ENCODE results near the gene BLACAT1. TPM values are rescaled to one million over a fixed set of nuclear protein-coding genes. Genes with fewer than 3 reads are reported as not detected.

BLACAT1 gene
- total and polyA plus RNA-seq, 12 donors, result 0.03 to 0.08 (median 0.06) TPM; not detected in 8

DNA sequence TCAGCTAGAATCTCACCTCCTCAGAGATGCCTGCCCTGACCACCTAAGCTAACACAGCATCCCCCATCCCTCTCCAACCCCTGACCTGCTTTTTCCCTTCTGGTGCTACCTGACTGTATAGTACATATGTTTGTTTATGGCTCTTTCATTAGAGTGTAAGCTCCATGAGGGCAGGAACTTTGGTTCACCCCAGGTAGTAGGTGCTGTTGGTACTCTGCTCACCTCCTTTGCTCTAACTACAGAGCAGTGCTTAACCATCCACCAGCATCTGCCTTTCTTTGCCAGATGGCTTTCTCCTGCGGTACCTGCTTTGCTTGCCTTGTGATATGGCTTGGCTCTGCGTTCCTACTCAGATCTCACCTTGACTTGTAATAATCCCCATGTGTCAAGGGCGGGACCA, 18.7 kb upstream of the BLACAT1 start:
- Histone ChIP-seq H3K4me3 (no peak overlapping the region), H3K36me3 (replicated peaks in 1 of 2) (no peaks in the 10 kb centered on the region), H3K9me3 (replicated peaks in 1 of 3) (no peaks in the 10 kb centered on the region), H3K27ac (no peak overlapping the region), H3K4me1 (replicated peaks in 1 of 2) (no peaks in the 10 kb centered on the region), H3K27me3 (peaks cover 3% of the 10 kb centered on the region)
- intact Hi-C loops (cut with DNase I), result no loop called here
- TF ChIP-seq, protein P1, sequence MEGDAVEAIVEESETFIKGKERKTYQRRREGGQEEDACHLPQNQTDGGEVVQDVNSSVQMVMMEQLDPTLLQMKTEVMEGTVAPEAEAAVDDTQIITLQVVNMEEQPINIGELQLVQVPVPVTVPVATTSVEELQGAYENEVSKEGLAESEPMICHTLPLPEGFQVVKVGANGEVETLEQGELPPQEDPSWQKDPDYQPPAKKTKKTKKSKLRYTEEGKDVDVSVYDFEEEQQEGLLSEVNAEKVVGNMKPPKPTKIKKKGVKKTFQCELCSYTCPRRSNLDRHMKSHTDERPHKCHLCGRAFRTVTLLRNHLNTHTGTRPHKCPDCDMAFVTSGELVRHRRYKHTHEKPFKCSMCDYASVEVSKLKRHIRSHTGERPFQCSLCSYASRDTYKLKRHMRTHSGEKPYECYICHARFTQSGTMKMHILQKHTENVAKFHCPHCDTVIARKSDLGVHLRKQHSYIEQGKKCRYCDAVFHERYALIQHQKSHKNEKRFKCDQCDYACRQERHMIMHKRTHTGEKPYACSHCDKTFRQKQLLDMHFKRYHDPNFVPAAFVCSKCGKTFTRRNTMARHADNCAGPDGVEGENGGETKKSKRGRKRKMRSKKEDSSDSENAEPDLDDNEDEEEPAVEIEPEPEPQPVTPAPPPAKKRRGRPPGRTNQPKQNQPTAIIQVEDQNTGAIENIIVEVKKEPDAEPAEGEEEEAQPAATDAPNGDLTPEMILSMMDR (IDR thresholded peaks at IDR 0.05), result no peak
- TF ChIP-seq POLR2A (IDR thresholded peaks at IDR 0.05), result no peak
- DNase-seq, result no peak
- WGBS, 4 donors, result 90 to 96% (median 92%) methylated on average over 3 of the region's 3 CpGs

DNA sequence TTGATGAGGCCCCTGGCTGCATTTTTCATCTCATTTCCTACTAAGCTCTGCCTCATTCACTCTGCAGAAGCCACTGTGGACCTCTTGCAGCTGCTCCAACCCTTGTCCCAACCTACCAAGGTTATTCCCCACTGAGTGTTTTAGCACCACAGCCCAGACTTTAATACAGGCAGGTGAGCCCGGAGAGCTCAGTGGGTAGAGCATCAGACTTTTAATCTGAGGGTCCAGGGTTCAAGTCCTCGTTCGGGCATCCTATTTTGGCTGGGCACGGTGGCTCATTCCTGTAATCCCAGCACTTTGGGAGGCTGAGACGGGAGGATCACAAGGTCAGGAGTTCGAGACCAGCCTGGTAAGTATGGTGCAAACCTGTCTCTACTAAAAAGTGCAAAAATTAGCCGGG, 18.1 kb upstream of the BLACAT1 start:
- no peak for DNase-seq
- H3K9me3 ChIP-seq (replicated peaks in 1 of 3), result no peaks in the 10 kb centered on the region
- H3K27ac ChIP-seq, result no peak overlapping the region
- no peaks in the 10 kb centered on the region for H3K36me3 ChIP-seq (replicated peaks in 1 of 2)
- TF ChIP-seq POLR2A (IDR thresholded peaks at IDR 0.05), result no peak
- TF ChIP-seq, protein P1 (IDR thresholded peaks at IDR 0.05), result no peak
- intact Hi-C loops (cut with DNase I), result no loop called here
- no peak overlapping the region for H3K4me3 ChIP-seq
- peaks cover 3% of the 10 kb centered on the region for H3K27me3 ChIP-seq
- H3K4me1 ChIP-seq (replicated peaks in 1 of 2), result no peaks in the 10 kb centered on the region
- WGBS, 4 donors, result 83 to 92% (median 85%) methylated on average over 6 to 7 of the region's 7 CpGs

DNA sequence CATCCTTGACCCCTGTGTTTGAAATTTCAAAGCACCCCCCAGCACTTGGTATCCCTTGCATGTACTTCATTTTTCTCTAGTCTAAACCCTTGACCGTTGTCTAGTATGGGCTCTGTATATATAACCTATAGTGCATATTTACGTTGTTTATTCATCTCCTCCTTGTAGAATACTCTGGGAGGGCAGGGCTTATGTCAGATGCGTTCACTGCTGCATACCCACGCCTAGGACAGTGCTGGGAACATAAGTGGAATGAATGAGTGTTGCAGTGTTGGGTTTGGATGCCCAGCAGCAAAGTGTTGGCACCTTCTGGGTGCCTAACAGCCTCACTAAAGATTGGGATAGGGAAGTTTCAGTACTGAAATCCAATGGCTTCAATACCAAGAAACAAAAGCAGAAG, 17.6 kb upstream of the BLACAT1 start:
- no peak overlapping the region for H3K4me3 ChIP-seq
- no peak for DNase-seq
- 44 to 60% (median 53%) methylated on average over 4 of the region's 4 CpGs for WGBS, 4 donors
- no peak overlapping the region for H3K27ac ChIP-seq
- intact Hi-C loops (cut with DNase I), result no loop called here
- H3K4me1 ChIP-seq (replicated peaks in 1 of 2), result no peaks in the 10 kb centered on the region
- no peaks in the 10 kb centered on the region for H3K36me3 ChIP-seq (replicated peaks in 1 of 2)
- H3K27me3 ChIP-seq, result peaks cover 3% of the 10 kb centered on the region
- H3K9me3 ChIP-seq (replicated peaks in 1 of 3), result no peaks in the 10 kb centered on the region
- TF ChIP-seq POLR2A (IDR thresholded peaks at IDR 0.05), result no peak
- TF ChIP-seq, protein P1 (IDR thresholded peaks at IDR 0.05), result no peak

DNA sequence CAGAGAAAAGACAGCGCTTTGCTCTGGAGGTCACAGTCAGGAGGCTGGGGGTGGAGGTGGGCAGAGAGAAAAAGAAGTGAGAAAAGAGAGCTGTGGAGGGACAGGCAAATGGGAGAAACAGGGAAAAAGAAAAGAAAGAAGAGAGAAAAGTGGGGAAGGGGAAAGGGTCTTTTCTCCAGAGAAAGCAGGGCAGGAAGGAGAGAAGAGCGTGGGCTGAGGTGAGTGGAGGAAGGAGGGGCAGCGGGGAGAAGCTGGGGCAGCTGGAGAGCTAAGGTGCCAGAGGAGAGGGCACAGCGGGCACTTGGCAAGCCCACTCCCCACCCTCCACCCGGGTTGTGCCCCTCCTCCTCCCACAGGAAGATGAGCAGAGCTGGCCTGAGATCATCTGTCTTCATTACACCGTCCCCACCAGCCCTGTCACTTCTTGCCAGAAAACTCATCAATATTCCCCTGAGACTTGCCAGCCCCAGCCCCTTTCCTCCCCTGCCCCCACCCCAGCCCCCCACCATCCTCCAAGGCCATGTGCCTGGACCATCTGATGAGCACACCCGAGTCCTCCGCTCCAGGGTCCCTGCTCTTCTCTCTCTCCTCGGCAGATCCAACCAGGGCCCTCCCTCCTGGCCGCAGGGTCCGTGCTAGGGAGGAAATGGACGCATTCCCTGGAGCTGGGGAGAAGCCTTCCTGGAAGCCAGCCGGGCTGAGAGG, 17.0 kb upstream of the BLACAT1 start:
- Histone ChIP-seq H3K9me3 (replicated peaks in 1 of 3) (no peaks in the 10 kb centered on the region), H3K4me1 (replicated peaks in 1 of 2) (no peaks in the 10 kb centered on the region), H3K27ac (no peak overlapping the region), H3K36me3 (replicated peaks in 1 of 2) (no peaks in the 10 kb centered on the region), H3K27me3 (peaks cover 3% of the 10 kb centered on the region), H3K4me3 (no peak overlapping the region)
- WGBS, 4 donors, result 23 to 30% (median 26%) methylated on average over 10 to 13 of the region's 13 CpGs
- no peak for DNase-seq
- intact Hi-C loops (cut with DNase I), result no loop called here
- TF ChIP-seq, protein P1 (IDR thresholded peaks at IDR 0.05), result no peak
- TF ChIP-seq POLR2A (IDR thresholded peaks at IDR 0.05), result no peak
